ENCODE results near the gene CBLN3.
"Not testable (repeated sequence)": the region's sequence is repeated elsewhere in the genome, so short reads cannot be mapped to it uniquely, and the experiment has no call there.

- TF ChIP-seq POLR2A, CTCF (IDR thresholded peaks at IDR 0.05): not testable (repeated sequence)
Measured at GRCh38 chr14:24387579-24387978, 41.9 kb downstream of the CBLN3 start.
